ENCODE data around the gene MAPK8IP1.
"Not testable (repeated sequence)": the region's sequence is repeated elsewhere in the genome, so short reads cannot be mapped to it uniquely, and the experiment has no call there.

The MAPK8IP1 gene

GRCh38 chr11:45892856-45893255 is 7.4 kb downstream of the MAPK8IP1 start:
- DNase-seq, result no peak

GRCh38 chr11:45894555-45895247 is 9.2 kb downstream of the MAPK8IP1 start:
- DNase-seq, result no peak

GRCh38 chr11:45895553-45896259 is 10.3 kb downstream of the MAPK8IP1 start:
- no peak for DNase-seq

- no peak for DNase-seq
Measured at GRCh38 chr11:45896422-45896984, 11.1 kb downstream of the MAPK8IP1 start.

GRCh38 chr11:45897556-45897955 is 12.1 kb downstream of the MAPK8IP1 start:
- no peak for DNase-seq

- no peak for DNase-seq
Measured at GRCh38 chr11:45899086-45899447, 13.6 kb downstream of the MAPK8IP1 start.

GRCh38 chr11:45899448-45900174 is 14.2 kb downstream of the MAPK8IP1 start:
- DNase-seq, result peak; percentile 49 to 50

- DNase-seq, result not testable (repeated sequence)
Measured at GRCh38 chr11:45900175-45900800, 14.8 kb downstream of the MAPK8IP1 start.

GRCh38 chr11:45900916-45901617 is 15.6 kb downstream of the MAPK8IP1 start:
- DNase-seq, result no peak

GRCh38 chr11:45901626-45902025 is 16.2 kb downstream of the MAPK8IP1 start:
- DNase-seq, result no peak

GRCh38 chr11:45902452-45903380 is 17.3 kb downstream of the MAPK8IP1 start:
- DNase-seq, result no peak

- DNase-seq, result no peak
Measured at GRCh38 chr11:45904309-45904915, 19.0 kb downstream of the MAPK8IP1 start.

- DNase-seq, result no peak
Measured at GRCh38 chr11:45905095-45905494, 19.6 kb downstream of the MAPK8IP1 start.

- not testable (repeated sequence) for DNase-seq
Measured at GRCh38 chr11:45905576-45905975, 20.1 kb downstream of the MAPK8IP1 start.

GRCh38 chr11:45906096-45906682 is 20.7 kb downstream of the MAPK8IP1 start:
- DNase-seq, result no peak

- DNase-seq, result no peak
Measured at GRCh38 chr11:45906965-45907611, 21.6 kb downstream of the MAPK8IP1 start, which contains the start of gene FREY1. Gene FREY1 (minus strand): TSS chr11:45907271. CDS start chr11:45907245, 26 bp downstream.

- no peak for DNase-seq
Measured at GRCh38 chr11:45907911-45908370, 22.5 kb downstream of the MAPK8IP1 start.

- no peak for DNase-seq
Measured at GRCh38 chr11:45909594-45910475, 24.4 kb downstream of the MAPK8IP1 start.

Measured in stimulated activated CD4-positive, alpha-beta T cell treated with anti-CD3 and anti-CD28 coated beads, Interleukin-2, amount 100 ng/mL, for 48 hours (primary cell).